GM12873 (cell line): ENCODE measurements around the gene POC1A.

Source experiments
- TF ChIP-seq, protein P1 (sequence below): IDR thresholded peaks from 2 replicates; pipeline ENCODE4 v1.5.1; 2012; ENCODE audit warnings: low read depth, mild to moderate bottlenecking, moderate library complexity, low read length, control low read depth; ENCODE audit not compliant: insufficient read depth; ENCODE audit errors: missing control alignments

The POC1A gene

DNA sequence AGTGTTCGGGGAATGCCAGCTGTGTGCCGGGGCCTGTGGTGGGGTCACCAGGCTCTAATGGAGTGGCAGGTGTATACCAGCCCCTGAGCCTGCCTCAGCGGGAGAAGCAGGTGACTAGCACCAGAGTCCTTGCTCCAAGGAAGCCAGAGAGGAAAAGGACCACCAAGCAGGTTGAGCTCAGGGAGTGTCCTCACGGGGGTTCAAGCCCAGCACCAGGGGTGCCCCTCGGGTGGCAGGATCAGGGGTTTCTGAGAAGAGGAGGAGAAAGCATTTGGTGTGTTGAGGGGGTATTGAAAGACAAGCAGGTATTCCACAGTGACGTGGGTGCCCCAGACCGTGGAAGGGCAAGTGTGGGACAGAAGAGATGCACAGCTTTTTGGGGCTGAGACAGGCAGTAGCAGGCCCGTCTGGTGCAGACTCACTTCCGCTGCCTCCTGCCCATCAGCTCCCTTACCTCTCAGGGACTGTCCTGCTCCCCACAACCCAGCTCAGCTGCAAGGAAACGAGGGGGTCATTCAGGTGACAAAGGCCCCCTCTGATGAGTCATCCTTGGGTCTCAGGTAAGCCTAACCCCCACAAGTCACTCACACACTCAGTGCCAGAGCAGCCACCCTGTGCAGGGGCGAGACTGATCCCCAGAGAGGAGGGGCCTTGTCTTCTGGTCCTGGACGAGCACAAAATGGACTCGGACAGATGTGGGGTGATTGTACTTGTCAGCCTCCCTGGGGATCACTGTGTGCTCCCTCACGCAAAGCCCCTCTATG is 21.4 kb upstream of the POC1A start:
- TF ChIP-seq, protein P1, sequence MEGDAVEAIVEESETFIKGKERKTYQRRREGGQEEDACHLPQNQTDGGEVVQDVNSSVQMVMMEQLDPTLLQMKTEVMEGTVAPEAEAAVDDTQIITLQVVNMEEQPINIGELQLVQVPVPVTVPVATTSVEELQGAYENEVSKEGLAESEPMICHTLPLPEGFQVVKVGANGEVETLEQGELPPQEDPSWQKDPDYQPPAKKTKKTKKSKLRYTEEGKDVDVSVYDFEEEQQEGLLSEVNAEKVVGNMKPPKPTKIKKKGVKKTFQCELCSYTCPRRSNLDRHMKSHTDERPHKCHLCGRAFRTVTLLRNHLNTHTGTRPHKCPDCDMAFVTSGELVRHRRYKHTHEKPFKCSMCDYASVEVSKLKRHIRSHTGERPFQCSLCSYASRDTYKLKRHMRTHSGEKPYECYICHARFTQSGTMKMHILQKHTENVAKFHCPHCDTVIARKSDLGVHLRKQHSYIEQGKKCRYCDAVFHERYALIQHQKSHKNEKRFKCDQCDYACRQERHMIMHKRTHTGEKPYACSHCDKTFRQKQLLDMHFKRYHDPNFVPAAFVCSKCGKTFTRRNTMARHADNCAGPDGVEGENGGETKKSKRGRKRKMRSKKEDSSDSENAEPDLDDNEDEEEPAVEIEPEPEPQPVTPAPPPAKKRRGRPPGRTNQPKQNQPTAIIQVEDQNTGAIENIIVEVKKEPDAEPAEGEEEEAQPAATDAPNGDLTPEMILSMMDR, result no peak

DNA sequence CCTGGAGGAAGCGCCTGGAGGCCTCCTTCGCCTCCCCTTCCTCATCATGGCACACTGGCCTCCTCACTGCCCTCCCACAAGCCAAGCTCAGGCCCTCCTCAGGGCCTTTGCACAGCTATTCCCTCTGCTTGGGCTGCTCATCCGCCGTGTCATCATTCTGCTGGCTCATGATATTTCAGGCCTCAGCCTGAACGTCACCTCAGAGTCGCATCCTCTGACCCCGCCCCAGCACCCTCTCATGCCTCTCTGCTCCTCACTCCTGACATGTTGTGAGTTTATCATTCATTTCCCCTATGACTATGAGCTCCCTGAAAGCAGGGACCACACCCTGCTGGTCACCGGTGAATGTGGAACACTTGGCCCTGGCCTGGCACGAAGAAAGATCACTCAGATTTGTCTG is 20.7 kb upstream of the POC1A start:
- TF ChIP-seq, protein P1, result no peak

DNA sequence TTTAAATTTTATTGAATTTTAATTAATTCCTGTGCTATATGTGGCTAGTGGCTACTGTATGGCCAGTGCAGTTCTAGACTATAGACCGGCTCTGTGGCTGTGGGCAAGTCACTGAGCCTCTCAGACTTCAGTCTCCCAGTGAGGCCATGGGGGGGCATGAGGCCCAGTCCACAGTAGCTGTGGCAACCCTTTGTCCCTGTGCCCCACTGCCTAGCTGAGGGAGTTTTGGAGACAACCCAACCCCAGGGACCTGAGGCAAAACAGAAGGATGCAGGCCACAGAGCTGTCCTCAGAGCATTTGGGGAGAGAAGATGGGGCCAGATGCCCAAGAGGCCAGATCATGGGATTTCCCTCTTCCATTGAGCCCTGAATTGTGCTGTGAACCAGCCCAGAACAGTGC is 18.9 kb upstream of the POC1A start:
- TF ChIP-seq, protein P1, result no peak

DNA sequence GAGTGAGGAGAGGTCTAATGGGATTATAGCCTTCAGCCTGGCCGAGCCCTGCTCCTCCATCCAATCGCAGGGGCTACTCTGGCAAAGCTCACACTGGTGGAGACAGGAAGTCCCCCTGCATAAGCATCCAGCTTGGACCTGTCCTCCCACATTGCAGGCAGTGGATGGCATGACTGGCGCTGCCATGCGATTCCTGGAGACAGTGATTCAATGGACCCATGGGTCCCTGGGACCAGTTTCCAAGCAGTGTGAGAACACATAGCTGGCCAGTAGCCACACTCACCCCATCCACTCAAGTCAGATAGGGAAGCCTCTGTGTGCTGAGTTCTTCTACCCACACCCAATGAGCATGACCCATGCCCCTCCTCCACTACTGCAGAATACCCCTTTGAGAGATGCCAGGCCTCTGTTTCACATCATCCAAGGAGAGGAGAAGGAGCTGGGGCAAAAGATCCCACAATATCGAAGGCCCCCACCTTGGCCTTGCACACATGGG is 18.1 kb upstream of the POC1A start:
- TF ChIP-seq, protein P1, result no peak

DNA sequence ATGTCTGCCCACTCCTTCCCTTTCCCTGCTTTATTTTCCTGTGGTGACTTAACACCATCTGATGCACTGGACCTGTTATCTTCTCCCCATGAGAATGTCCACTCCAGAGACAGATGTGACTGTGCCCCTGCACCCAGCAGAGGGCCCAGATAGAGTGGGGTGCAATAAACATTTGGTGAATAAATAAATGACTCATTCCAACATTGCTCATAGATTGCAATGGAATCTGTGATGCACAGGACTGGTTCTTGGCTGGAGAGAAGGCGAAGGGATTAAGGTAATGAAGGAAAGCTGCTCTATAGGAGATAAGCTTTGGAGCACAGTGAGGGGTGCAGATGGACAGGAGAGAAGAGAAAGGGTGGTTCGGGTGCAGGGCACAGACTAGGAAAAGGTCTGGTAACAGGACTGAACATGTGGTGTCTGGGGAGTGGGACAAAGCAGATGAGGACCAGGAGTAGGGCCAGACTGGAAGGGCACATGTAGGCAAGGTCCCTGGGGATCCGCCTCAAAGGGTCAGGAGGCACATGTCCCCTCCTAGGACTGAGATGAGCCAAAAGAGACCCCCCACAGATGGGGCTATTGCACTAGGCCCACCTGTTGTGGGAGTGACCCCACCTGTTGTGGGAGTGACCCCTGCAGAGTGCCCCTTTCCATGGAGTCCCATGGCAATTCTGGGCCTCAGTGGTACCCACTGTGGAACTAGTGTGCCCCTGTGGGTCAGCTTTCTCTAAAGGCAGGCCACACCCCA is 17.5 kb upstream of the POC1A start:
- TF ChIP-seq, protein P1, result no peak

DNA sequence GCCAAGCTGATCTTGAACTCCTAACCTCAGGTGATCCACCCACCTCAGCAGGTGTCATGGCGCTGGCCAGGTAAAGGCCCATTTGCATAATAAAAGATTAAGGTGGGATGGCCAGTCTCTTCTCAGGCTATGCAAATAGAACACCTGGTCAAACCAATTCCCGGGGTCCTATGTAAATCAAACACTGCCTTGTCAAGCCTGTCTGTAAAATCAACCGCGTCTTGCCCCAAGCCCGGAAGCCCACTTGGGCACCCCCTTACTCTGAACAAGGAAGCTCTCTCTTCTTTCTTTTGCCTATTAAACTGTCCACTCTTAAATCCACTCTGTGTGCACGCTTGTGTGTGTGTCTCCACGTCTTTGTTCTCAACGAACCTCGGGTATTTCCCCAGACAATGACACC is 13.0 kb upstream of the POC1A start:
- TF ChIP-seq, protein P1, result no peak

DNA sequence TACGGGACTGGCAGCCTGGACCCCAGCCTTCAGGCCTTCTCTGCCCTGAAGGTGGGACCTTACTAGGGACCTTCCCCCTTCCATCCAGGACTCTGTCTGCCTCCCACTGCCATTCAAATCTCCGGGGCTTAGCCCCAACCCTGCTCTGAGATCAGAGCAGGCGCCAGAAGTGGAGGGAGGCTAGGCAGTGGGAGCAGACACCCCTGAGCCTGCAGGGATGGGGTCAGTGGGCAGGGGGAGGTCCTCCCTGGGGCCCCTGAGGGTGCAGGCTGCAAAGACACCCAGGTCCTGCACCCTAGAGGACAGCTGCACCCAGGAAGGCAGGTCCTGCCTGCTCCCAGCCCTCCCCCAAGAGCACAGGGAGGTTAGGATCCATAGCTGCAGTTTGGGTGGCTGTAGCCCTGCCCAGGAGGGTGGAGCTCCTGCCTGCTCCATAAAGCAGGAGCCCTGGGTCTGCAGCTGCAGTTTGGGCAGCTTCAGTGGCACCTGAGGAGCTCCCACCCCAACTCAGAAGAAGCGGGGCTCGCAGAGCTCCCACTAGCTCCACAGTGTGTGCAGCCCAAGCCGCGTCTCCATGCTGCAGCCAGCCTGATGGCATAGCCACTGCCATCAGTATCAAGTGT is 8.1 kb upstream of the POC1A start:
- TF ChIP-seq, protein P1, result no peak
